HFF-Myc (cell line): Measurements from ENCODE around the gene GFPT1.

ENCODE experiments used
- DNase-seq: peaks from one replicate; pipeline ENCODE4 v3.0.0-alpha.2; 2011; ENCODE audit warnings: low read depth; ENCODE audit errors: extremely low read depth
- H3K4me3 ChIP-seq: replicated peaks from 2 replicates; pipeline ENCODE4 v1.5.1; 2011; ENCODE audit warnings: low read depth, mild to moderate bottlenecking, control low read depth, low read length
- TF ChIP-seq, protein P1 (sequence below): IDR thresholded peaks from 2 replicates; pipeline ENCODE4 v1.5.1; 2012; ENCODE audit warnings: mild to moderate bottlenecking, low read depth, low read length, control low read depth; ENCODE audit errors: missing control alignments

GFPT1 gene

GRCh38 chr2:69310111-69311023 lies 76.7 kb downstream of the GFPT1 start:
- TF ChIP-seq, protein P1, sequence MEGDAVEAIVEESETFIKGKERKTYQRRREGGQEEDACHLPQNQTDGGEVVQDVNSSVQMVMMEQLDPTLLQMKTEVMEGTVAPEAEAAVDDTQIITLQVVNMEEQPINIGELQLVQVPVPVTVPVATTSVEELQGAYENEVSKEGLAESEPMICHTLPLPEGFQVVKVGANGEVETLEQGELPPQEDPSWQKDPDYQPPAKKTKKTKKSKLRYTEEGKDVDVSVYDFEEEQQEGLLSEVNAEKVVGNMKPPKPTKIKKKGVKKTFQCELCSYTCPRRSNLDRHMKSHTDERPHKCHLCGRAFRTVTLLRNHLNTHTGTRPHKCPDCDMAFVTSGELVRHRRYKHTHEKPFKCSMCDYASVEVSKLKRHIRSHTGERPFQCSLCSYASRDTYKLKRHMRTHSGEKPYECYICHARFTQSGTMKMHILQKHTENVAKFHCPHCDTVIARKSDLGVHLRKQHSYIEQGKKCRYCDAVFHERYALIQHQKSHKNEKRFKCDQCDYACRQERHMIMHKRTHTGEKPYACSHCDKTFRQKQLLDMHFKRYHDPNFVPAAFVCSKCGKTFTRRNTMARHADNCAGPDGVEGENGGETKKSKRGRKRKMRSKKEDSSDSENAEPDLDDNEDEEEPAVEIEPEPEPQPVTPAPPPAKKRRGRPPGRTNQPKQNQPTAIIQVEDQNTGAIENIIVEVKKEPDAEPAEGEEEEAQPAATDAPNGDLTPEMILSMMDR: no peak
- H3K4me3 ChIP-seq: no peak overlapping the region
- DNase-seq: no peak

- TF ChIP-seq, protein P1: no peak
- no peak for DNase-seq
- no peak overlapping the region for H3K4me3 ChIP-seq
Observed at GRCh38 chr2:69309351-69310110, 77.5 kb downstream of the GFPT1 start.

GRCh38 chr2:69308338-69308737 lies 78.7 kb downstream of the GFPT1 start:
- DNase-seq: no peak
- no peak overlapping the region for H3K4me3 ChIP-seq
- TF ChIP-seq, protein P1: no peak

DNA sequence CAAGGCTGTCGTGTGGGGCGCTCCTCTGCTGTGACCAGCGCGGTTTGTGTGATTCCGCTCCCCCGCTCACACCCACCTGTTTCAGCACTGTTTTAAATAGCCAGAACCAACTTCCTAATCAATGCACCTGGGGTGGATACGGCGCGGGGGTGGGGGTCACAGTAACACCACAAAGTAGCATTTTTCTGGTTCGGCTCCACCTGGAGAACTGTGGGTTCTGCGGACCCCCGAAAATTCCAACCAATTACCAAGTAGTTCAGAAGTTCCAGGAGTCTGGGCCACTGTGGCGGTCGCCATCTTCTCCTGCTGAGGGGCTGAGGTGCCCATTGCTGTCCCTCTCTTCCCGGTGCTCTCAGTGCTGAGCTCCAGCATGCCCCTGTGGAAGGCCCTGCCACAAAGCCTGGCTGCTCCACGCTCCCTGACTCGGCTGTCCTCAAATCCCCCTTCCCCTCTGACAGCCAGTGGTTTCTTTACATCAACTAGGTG lies 79.4 kb downstream of the GFPT1 start:
- DNase-seq: no peak
- TF ChIP-seq, protein P1: no peak
- peak overlapping the region; percentile 51; the same call in 1 of the 2 replicates for H3K4me3 ChIP-seq

- TF ChIP-seq, protein P1: peak; percentile 73
- H3K4me3 ChIP-seq: peak overlapping the region; percentile 51
- peak; percentile 40 for DNase-seq
Observed at GRCh38 chr2:69306822-69307578, 80.0 kb downstream of the GFPT1 start.

DNA sequence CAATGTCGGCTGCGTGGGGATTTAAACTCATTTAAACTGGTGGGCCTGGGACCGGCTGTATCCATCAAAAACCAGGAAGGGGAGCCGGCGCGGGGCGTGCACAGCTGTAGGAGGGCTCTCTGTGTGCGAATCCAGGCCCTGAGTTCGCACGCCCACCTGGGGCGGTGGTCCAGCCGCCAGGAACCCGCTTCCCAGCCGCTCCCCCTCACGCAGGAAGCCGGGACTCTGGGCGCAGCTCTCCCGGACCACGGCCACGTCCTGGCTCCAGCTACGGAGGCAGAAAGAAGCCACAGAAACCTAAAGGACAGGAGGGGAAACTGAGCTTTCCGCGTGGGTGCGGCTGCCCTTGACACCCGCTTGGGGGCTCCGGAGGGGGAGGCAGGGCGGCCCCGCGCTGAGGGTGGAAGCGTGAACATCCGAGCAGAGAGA lies 80.6 kb downstream of the GFPT1 start:
- peak overlapping the region; percentile 51 for H3K4me3 ChIP-seq
- no peak for DNase-seq

More for the DNA sequence above, 80.6 kb downstream of the GFPT1 start:
- TF ChIP-seq, protein P1: no peak
